ENCODE results near the gene MAVS.

The MAVS gene

GRCh38 chr20:3911956-3912355 lies 65.3 kb downstream of the MAVS start:
- no peak for DNase-seq (ENCODE audit: low spot score)

GRCh38 chr20:3914446-3914845 lies 67.8 kb downstream of the MAVS start:
- DNase-seq (ENCODE audit: low spot score), result no peak

- DNase-seq (ENCODE audit: low spot score), result no peak
These were observed 69.1 kb downstream of the MAVS start for GRCh38 chr20:3915691-3916090.

GRCh38 chr20:3916364-3916763 lies 69.7 kb downstream of the MAVS start:
- DNase-seq (ENCODE audit: low spot score), result no peak

- DNase-seq (ENCODE audit: low spot score), result no peak
These were observed 72.7 kb downstream of the MAVS start for GRCh38 chr20:3919352-3919751.

- DNase-seq (ENCODE audit: low spot score), result no peak
These were observed 75.8 kb downstream of the MAVS start for GRCh38 chr20:3922223-3922982.

GRCh38 chr20:3922983-3923339 lies 76.3 kb downstream of the MAVS start:
- DNase-seq (ENCODE audit: low spot score), result no peak

GRCh38 chr20:3923818-3924217 lies 77.2 kb downstream of the MAVS start:
- no peak for DNase-seq (ENCODE audit: low spot score)

GRCh38 chr20:3924304-3925112 lies 77.9 kb downstream of the MAVS start:
- DNase-seq (ENCODE audit: low spot score), result no peak

- DNase-seq (ENCODE audit: low spot score), result no peak
These were observed 78.6 kb downstream of the MAVS start for GRCh38 chr20:3925113-3925695.
